ENCODE measurements around the gene CIT.

DNA sequence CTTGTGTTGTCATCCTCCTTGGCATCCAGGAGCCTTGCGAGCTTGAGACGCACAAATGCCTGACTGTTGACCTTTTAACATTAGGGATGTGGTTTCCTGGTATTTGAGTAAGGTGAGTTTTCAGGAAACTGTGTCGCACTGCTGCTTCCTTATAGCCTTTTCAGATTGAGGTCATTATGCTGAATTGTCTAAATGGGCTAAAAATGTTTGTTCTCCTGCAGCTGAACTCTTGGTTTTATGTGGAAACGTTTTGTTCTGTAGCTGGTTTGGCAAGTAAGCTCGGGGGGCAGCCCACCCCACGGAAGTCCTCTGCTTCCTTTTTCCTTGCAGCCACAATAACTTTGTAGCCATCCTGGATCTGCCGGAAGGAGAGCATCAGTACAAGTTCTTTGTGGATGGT lies 203.5 kb downstream of the CIT start:
- no peak for TF ChIP-seq TAF1 (IDR thresholded peaks at IDR 0.05; ENCODE audit: borderline replicate concordance, insufficient read depth, low read length)
- no peak for TF ChIP-seq SIN3A (IDR thresholded peaks at IDR 0.05; ENCODE audit: borderline replicate concordance, insufficient read depth, low read length)
